GM13976 (cell line): ENCODE measurements around the gene MON2.

Source experiments
- DNase-seq: peaks from one replicate; pipeline ENCODE4 v3.0.0; 2012; ENCODE audit warnings: low spot score
- CTCF ChIP-seq: IDR thresholded peaks from 2 replicates; pipeline ENCODE4 v1.5.1; 2012; ENCODE audit warnings: borderline replicate concordance, mild to moderate bottlenecking; ENCODE audit not compliant: insufficient read depth; ENCODE audit errors: extremely low read depth, missing control alignments, control extremely low read depth
- in situ Hi-C: fragments of 300-500 bp; cut with MboI; formaldehyde crosslinking; loops from one replicate; pipeline ENCODE4 v1.12.0; 2022; ENCODE audit warnings: low sequenced_read_pairs, mixed read lengths, inconsistent platforms; ENCODE audit not compliant: unreplicated experiment

Gene MON2

GRCh38 chr12:62613081-62613480 lies 146.5 kb downstream of the MON2 start:
- no peak for DNase-seq
- TF ChIP-seq CTCF = no peak
- in situ Hi-C loops = no loop called here

GRCh38 chr12:62618319-62618718 lies 151.7 kb downstream of the MON2 start:
- in situ Hi-C loops = no loop called here

GRCh38 chr12:62618930-62619329 lies 152.3 kb downstream of the MON2 start:
- DNase-seq = no peak
- in situ Hi-C loops = no loop called here
- no peak for TF ChIP-seq CTCF

More at GRCh38 chr12:62618319-62618718, 151.7 kb downstream of the MON2 start:
- DNase-seq = no peak
- TF ChIP-seq CTCF = no peak

- no peak for DNase-seq
- TF ChIP-seq CTCF = no peak
- in situ Hi-C loops = no loop called here
These were observed 154.5 kb downstream of the MON2 start for GRCh38 chr12:62621101-62621638.

GRCh38 chr12:62622177-62622576 lies 155.6 kb downstream of the MON2 start:
- in situ Hi-C loops = no loop called here
- no peak for TF ChIP-seq CTCF
- no peak for DNase-seq

GRCh38 chr12:62625228-62625627 lies 158.6 kb downstream of the MON2 start:
- no peak for TF ChIP-seq CTCF
- DNase-seq = no peak
- in situ Hi-C loops = no loop called here
